Keratinocyte (primary cell): Measurements from ENCODE around the gene LRTM1.

Experiments
- EZH2 ChIP-seq: IDR thresholded peaks from one replicate; pipeline ENCODE4 v1.6.1; 2012; ENCODE audit warnings: inconsistent platforms, mild to moderate bottlenecking, low read length, moderate library complexity
- TF ChIP-seq, protein P1 (sequence below), 3 experiments: IDR thresholded peaks in 1 of 3; conservative IDR thresholded peaks in 1 of 3; optimal IDR thresholded peaks in 1 of 3; 2 replicates in 2 of 3; 3 replicates in 1 of 3; pipeline versions ENCODE3 to v1.5.1; 2011; ENCODE audit warnings: low read length in 3 of 3, mild to moderate bottlenecking in 3 of 3, moderate library complexity in 2 of 3, control low read depth in 1 of 3, inconsistent platforms in 1 of 3; ENCODE audit not compliant: insufficient read depth in 2 of 3; ENCODE audit errors: extremely low read depth in 1 of 3

DNA sequence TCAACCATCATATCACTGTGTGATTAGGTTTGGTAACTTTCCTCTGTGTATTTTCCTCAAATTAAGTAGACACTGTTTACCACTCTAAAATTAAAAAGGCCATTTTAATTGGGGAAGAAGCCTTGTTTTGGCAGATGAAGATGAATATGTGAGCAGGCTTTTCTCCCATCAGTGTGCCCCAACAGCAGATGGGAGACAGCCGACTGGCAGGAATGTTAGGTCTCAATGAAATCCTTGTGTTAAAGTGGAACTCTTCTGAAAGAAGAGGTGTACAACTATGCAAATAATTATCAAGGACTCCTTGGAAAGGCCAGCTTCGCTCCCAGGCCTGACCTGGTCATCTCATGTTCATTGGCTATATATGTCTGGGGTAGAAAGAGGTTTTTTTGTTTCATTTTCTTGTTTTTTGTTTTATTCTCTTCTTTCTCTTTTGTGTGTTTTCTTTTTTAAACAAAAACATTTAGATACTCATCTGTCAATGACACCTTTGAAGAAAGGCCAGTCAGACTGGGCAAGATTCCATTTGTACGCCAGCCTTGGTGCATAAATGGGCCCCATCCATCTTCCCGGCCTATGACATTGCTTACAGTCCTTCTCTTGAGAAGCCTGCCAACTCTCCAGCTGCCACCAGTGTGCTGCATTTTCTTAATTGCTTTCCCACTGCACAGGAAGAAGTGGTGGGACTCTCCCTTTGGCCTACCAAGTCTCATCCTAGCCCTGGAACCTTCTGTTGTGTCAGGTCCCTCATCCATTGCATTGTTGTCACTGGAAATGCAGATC, 25.8 kb downstream of the LRTM1 start:
- TF ChIP-seq, protein P1, sequence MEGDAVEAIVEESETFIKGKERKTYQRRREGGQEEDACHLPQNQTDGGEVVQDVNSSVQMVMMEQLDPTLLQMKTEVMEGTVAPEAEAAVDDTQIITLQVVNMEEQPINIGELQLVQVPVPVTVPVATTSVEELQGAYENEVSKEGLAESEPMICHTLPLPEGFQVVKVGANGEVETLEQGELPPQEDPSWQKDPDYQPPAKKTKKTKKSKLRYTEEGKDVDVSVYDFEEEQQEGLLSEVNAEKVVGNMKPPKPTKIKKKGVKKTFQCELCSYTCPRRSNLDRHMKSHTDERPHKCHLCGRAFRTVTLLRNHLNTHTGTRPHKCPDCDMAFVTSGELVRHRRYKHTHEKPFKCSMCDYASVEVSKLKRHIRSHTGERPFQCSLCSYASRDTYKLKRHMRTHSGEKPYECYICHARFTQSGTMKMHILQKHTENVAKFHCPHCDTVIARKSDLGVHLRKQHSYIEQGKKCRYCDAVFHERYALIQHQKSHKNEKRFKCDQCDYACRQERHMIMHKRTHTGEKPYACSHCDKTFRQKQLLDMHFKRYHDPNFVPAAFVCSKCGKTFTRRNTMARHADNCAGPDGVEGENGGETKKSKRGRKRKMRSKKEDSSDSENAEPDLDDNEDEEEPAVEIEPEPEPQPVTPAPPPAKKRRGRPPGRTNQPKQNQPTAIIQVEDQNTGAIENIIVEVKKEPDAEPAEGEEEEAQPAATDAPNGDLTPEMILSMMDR (optimal IDR thresholded peaks at IDR 0.05 in 1 of 3, IDR thresholded peaks at IDR 0.05 in 1 of 3, conservative IDR thresholded peaks at IDR 0.05 in 1 of 3; ENCODE audit: extremely low read depth in 1 of 3, insufficient read depth in 2 of 3, low read length in 3 of 3), result no peak
- TF ChIP-seq EZH2, result no peak
